ENCODE measurements around the gene NUDT3. TPM values are rescaled to one million over a fixed set of nuclear protein-coding genes. Genes with fewer than 3 reads are reported as not detected.

NUDT3 gene
- total and polyA plus RNA-seq, 9 of the 15 experiments (the other 6 are each of a cell fraction or from before 2014, with no cell fraction given): 5.4 to 81.2 (median 56.4) TPM

- no peak for FAIRE-seq
- peaks cover 41% of the 10 kb centered on the region; the same call in 2 of the 3 replicates for H3K36me3 ChIP-seq (ENCODE audit: control insufficient read depth, insufficient read depth, low read length)
- H3K9me1 ChIP-seq (ENCODE audit: control insufficient read depth, insufficient read depth, low read length): no peaks in the 10 kb centered on the region
- no peak overlapping the region for H3K4me3 ChIP-seq
- H3K9ac ChIP-seq (ENCODE audit: insufficient read depth in 1 of 2, low read depth in 2 of 2, low read length in 2 of 2): no peak overlapping the region
- DNase-seq (ENCODE audit: extremely low read depth in 1 of 4, low spot score in 3 of 4): no peak
- ChIA-PET POLR2A (interaction anchor here (1.0 kb wide), 2 partner anchors 15 to 210 kb away, joined by 3 to 7 read pairs; no protein-coding TSS in a partner anchor), CTCF (ENCODE audit: low intra/inter-chr PET ratio) (no interaction called here)
- in situ Hi-C loops (cut with MboI) (no loop called here), intact Hi-C loops (cut with micrococcal nuclease) (no loop called here)
- H2AFZ ChIP-seq (ENCODE audit: low read depth, low read length): no peak overlapping the region
- TF ChIP-seq HLTF (IDR thresholded peaks at IDR 0.05): no peak
- TF ChIP-seq MXD1 (CRISPR knock-in tag; IDR thresholded peaks at IDR 0.05; ENCODE audit: borderline replicate concordance, poor library complexity, severe bottlenecking): no peak
- TF ChIP-seq NR3C1 (CRISPR knock-in tag; IDR thresholded peaks at IDR 0.05): no peak
- no peak for TF ChIP-seq COPS2 (conservative IDR thresholded peaks at IDR 0.05)
- TF ChIP-seq SMARCA5 (IDR thresholded peaks at IDR 0.05): no peak
- TF ChIP-seq STAT5B (CRISPR knock-in tag; IDR thresholded peaks at IDR 0.05): no peak
- no peak overlapping the region for H3K27ac ChIP-seq (ENCODE audit: extremely low read depth, low read depth, low read length)
- WGBS (ENCODE audit: insufficient coverage, low coverage, missing lambda C conversion rate): 91% methylated on average over 5 of the region's 5 CpGs
- BruUV-seq (replicated peaks): TSS peak; percentile 10
- H3K9me3 ChIP-seq (replicated peaks; ENCODE audit: control insufficient read depth, insufficient read depth, low read depth, low read length): no peaks in the 10 kb centered on the region
- H3K4me1 ChIP-seq (replicated peaks in 1 of 2; ENCODE audit: control insufficient read depth in 2 of 2, insufficient read depth in 2 of 2, low read length in 2 of 2): peaks cover 3 to 12% of the 10 kb centered on the region in 2 experiments; a peak in 4 of 5 replicates
- ATAC-seq: no peak
- H3K79me2 ChIP-seq (ENCODE audit: control insufficient read depth, insufficient read depth, low read length): peaks cover 94% of the 10 kb centered on the region
- peaks cover 12% of the 10 kb centered on the region for H4K20me1 ChIP-seq (replicated peaks; ENCODE audit: control insufficient read depth, insufficient read depth, low read length)
- H3K27me3 ChIP-seq (ENCODE audit: control insufficient read depth in 2 of 2, insufficient read depth in 2 of 2, low read length in 2 of 2): no peaks in the 10 kb centered on the region
- no peak overlapping the region for H3K4me2 ChIP-seq (ENCODE audit: insufficient read depth, low read length)
Observed at GRCh38 chr6:34375833-34376232, 16.6 kb downstream of the NUDT3 start.

GRCh38 chr6:34374508-34374907 lies 18.0 kb downstream of the NUDT3 start:
- 76% methylated on average over 4 of the region's 4 CpGs for WGBS (ENCODE audit: insufficient coverage, low coverage, missing lambda C conversion rate)
- no peaks in the 10 kb centered on the region for H3K9me3 ChIP-seq (replicated peaks; ENCODE audit: control insufficient read depth, insufficient read depth, low read depth, low read length)
- BruUV-seq (replicated peaks): no TSS peak
- FAIRE-seq (peak; percentile 60), DNase-seq (ENCODE audit: extremely low read depth in 1 of 4, low spot score in 3 of 4) (no peak), ATAC-seq (no peak)
- peaks cover 94% of the 10 kb centered on the region for H3K79me2 ChIP-seq (ENCODE audit: control insufficient read depth, insufficient read depth, low read length)
- H4K20me1 ChIP-seq (replicated peaks; ENCODE audit: control insufficient read depth, insufficient read depth, low read length): peaks cover 14% of the 10 kb centered on the region
- intact Hi-C loops (cut with micrococcal nuclease) (no loop called here), in situ Hi-C loops (cut with MboI) (no loop called here)
- no peak overlapping the region for H3K9ac ChIP-seq (ENCODE audit: insufficient read depth in 1 of 2, low read depth in 2 of 2, low read length in 2 of 2)
- CTCF ChIA-PET (ENCODE audit: low intra/inter-chr PET ratio): no interaction called here
- no peak overlapping the region for H2AFZ ChIP-seq (ENCODE audit: low read depth, low read length)
- POLR2A ChIA-PET: no interaction called here
- H3K4me1 ChIP-seq (replicated peaks in 1 of 2; ENCODE audit: control insufficient read depth in 2 of 2, insufficient read depth in 2 of 2, low read length in 2 of 2): peaks cover 3 to 12% of the 10 kb centered on the region in 2 experiments; a peak in 4 of 5 replicates
- peaks cover 40% of the 10 kb centered on the region for H3K36me3 ChIP-seq (ENCODE audit: control insufficient read depth, insufficient read depth, low read length)
- H3K4me2 ChIP-seq (ENCODE audit: insufficient read depth, low read length): peak overlapping the region; percentile 12; the same call in 1 of the 2 replicates
- H3K27me3 ChIP-seq (ENCODE audit: control insufficient read depth in 2 of 2, insufficient read depth in 2 of 2, low read length in 2 of 2): no peaks in the 10 kb centered on the region
- no peak overlapping the region for H3K4me3 ChIP-seq
- peak overlapping the region; percentile 18; the same call in 1 of the 3 replicates for H3K27ac ChIP-seq (ENCODE audit: extremely low read depth, low read depth, low read length)
- H3K9me1 ChIP-seq (ENCODE audit: control insufficient read depth, insufficient read depth, low read length): no peaks in the 10 kb centered on the region
- TF ChIP-seq MBD2 (IDR thresholded peaks at IDR 0.05; ENCODE audit: borderline replicate concordance, low read depth) (no peak), SUPT5H (IDR thresholded peaks at IDR 0.05) (no peak), MNT (conservative IDR thresholded peaks at IDR 0.05) (no peak), ERF (CRISPR knock-in tag; IDR thresholded peaks at IDR 0.05) (no peak), SNAPC5 (CRISPR knock-in tag; IDR thresholded peaks at IDR 0.05) (no peak), PHB (CRISPR knock-in tag; IDR thresholded peaks at IDR 0.05) (no peak), NR1H2 (CRISPR knock-in tag; IDR thresholded peaks at IDR 0.05) (no peak), IRF2 (CRISPR knock-in tag; IDR thresholded peaks at IDR 0.05) (no peak), POLR3A (IDR thresholded peaks at IDR 0.05; ENCODE audit: borderline replicate concordance, extremely low read depth, insufficient read depth, insufficient read length) (no peak), CBX3 (IDR thresholded peaks at IDR 0.05; ENCODE audit: borderline replicate concordance in 1 of 2, low read length in 2 of 2) (no peak), ZNF766 (CRISPR knock-in tag; conservative IDR thresholded peaks at IDR 0.05) (no peak)
